Activated T-cell treated with anti-CD3 and anti-CD28 coated beads, Interleukin-2, amount 50 U/mL, for 48 hours (primary cell): ENCODE results near the gene TIMP4.

Experiments used
- DNase-seq, 2 experiments: peaks; one replicate each; pipeline ENCODE4 v3.0.0-alpha.2; 2020

TIMP4 gene

GRCh38 chr3:12143949-12144504 is 14.7 kb downstream of the TIMP4 start:
- no peak for DNase-seq

- no peak for DNase-seq
Measured at GRCh38 chr3:12142476-12142875, 16.2 kb downstream of the TIMP4 start.

GRCh38 chr3:12141350-12141749 is 17.4 kb downstream of the TIMP4 start:
- DNase-seq, result no peak

GRCh38 chr3:12139111-12139511 is 19.6 kb downstream of the TIMP4 start:
- no peak for DNase-seq

- DNase-seq, result peak; percentile 37 to 51
Measured at GRCh38 chr3:12138044-12138443, 20.7 kb downstream of the TIMP4 start.

GRCh38 chr3:12136371-12136770 is 22.3 kb downstream of the TIMP4 start:
- DNase-seq, result no peak

- peak; percentile 76 to 79 for DNase-seq
Measured at GRCh38 chr3:12135029-12135657, 23.6 kb downstream of the TIMP4 start.

- DNase-seq, result no peak
Measured at GRCh38 chr3:12132881-12133280, 25.8 kb downstream of the TIMP4 start.

GRCh38 chr3:12131351-12132090 is 27.2 kb downstream of the TIMP4 start:
- no peak for DNase-seq

GRCh38 chr3:12127391-12127790 is 31.3 kb downstream of the TIMP4 start:
- DNase-seq, result no peak

GRCh38 chr3:12125772-12126171 is 32.9 kb downstream of the TIMP4 start:
- no peak for DNase-seq

- no peak for DNase-seq
Measured at GRCh38 chr3:12121466-12121865, 37.2 kb downstream of the TIMP4 start.

GRCh38 chr3:12120374-12121140 is 38.2 kb downstream of the TIMP4 start:
- no peak for DNase-seq

GRCh38 chr3:12117473-12117872 is 41.2 kb downstream of the TIMP4 start:
- no peak for DNase-seq

GRCh38 chr3:12116870-12117269 is 41.8 kb downstream of the TIMP4 start:
- DNase-seq, result no peak

GRCh38 chr3:12115849-12116248 is 42.9 kb downstream of the TIMP4 start:
- DNase-seq, result no peak

- no peak for DNase-seq
Measured at GRCh38 chr3:12115104-12115503, 43.6 kb downstream of the TIMP4 start.

- no peak for DNase-seq
Measured at GRCh38 chr3:12114251-12114650, 44.5 kb downstream of the TIMP4 start.

- no peak for DNase-seq
Measured at GRCh38 chr3:12107071-12107713, 51.5 kb downstream of the TIMP4 start.
